EL (cell line): ENCODE measurements around the gene OR7C2.
A peak's percentile ranks its signal among the peaks of the same experiment; 100 is the strongest.
"Not testable (repeated sequence)": the region's sequence is repeated elsewhere in the genome, so short reads cannot be mapped to it uniquely, and the experiment has no call there.

ENCODE experiments used
- DNase-seq: peaks from one replicate; pipeline ENCODE4 v3.0.0-alpha.2; 2016

The OR7C2 gene

GRCh38 chr19:14941189-14941588, at the start of gene OR7C2:
TSS of gene OR7C2 (plus strand) at chr19:14941489. CDS start at chr19:14941489, 0 bp downstream.
- no peak for DNase-seq

DNA sequence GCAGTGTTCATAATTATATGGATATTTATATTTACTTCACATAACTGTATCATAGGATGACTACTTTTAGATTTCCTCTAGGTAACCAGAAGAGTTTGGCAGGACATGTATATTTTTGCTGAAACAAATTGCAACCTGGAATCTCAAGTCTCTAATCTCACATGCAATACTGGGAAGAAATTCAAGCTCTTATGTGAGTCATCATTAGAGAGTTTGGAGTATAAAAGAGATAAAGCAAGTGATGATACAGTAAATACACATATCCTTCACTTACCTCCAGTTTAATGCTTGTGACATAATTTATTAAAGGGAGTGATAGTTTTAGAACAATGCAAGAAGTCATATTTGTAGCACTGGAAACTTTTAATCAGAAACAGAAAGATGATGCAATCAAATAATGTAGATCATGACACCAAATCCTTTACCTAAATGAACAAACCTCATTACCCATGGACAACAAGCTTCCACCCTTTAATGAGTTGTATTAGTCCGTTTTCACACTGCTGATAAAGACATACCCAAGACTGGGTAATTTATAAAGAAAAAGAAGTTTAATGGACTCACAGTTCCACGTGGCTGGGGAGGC, 39.5 kb upstream of the OR7C2 start:
- no peak for DNase-seq

GRCh38 chr19:14906711-14907110, 34.6 kb upstream of the OR7C2 start:
- no peak for DNase-seq

GRCh38 chr19:14915116-14915515, 26.2 kb upstream of the OR7C2 start:
- DNase-seq = no peak

DNA sequence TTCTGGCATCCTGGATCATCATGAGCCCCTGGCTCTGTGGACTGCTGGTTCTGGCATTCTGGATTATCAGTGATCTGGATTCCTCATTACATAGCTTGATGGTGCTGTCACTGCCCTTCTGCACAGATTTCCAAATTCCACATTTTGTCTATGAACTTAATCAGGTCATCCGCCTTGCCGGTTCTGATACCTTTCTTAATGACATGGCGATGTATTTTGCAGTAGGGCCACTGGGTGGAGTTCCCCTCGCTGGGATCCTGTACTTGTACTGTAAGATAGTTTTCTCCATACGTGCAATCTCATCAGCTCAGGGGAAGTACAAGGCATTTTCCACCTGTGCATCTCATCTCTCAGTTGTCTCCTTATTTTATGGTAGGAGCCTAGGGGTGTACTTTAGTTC, 24.4 kb upstream of the OR7C2 start:
- DNase-seq = no peak

DNA sequence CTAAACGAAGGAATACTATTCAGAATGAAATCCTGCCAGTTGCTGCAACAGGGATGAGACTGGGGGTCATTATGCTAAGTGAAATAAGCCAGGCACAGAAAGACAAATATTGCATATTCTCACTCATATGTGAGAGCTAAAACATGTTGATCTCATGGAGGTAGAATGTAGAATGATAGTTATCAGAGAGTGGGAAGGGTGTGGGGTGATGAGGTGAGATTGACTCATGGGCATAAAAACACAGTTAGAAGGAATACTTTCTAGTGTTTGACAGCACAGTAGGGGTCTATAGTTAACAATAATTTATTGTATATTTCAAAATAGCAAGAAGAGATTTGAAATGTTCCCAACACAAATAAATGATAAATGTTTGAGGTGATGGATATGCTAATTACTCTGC, 7.8 kb upstream of the OR7C2 start:
- no peak for DNase-seq

- DNase-seq = no peak
Measured at GRCh38 chr19:14940266-14940665, 1.0 kb upstream of the OR7C2 start.

DNA sequence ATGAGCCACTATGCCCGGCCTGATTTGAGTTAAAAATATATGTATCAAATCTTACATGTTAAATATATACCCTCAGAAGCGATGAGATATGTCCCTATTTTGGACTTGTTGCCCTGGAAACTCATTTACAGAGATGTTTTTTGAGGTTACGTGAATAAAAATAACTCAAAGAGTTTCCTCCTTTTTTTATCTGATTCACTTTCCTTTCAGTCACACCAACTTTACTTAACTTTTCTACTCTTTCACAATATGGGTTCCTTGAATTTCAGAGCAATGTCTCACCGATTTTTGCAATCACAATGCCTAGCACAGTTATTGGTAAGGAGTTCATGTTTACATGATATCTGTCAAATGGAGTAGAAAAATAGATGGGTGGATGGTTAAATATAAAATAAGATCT, 2.3 kb downstream of the OR7C2 start:
- DNase-seq = peak; percentile 3

DNA sequence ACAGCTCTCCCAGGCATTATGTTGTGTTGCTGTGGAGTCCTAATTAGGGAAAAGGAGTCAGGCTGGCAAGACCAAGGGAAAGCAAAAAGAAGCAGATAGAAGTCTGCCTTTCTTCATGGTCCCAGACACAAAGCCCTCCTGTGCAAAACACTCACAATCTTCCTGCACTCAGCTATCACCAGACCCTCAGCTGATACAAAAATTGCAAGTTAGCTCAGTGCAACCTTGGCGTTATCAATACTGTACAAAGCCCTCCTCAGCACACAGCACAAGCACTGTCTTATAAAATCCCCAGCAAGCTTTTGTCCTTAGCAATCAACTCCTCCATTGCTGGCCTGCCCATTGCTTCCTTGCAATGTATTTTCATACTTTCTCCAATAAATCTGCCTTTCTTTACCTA, 3.2 kb downstream of the OR7C2 start:
- no peak for DNase-seq

- DNase-seq = not testable (repeated sequence)
Measured at GRCh38 chr19:14949413-14949812, 8.1 kb downstream of the OR7C2 start.

- DNase-seq = no peak
Measured at GRCh38 chr19:14949876-14950275, 8.6 kb downstream of the OR7C2 start.

- no peak for DNase-seq
Measured at GRCh38 chr19:14950421-14950820, 9.1 kb downstream of the OR7C2 start.

GRCh38 chr19:14952767-14953166, 11.5 kb downstream of the OR7C2 start:
- DNase-seq = no peak

GRCh38 chr19:14954071-14954655, 12.9 kb downstream of the OR7C2 start:
- no peak for DNase-seq

DNA sequence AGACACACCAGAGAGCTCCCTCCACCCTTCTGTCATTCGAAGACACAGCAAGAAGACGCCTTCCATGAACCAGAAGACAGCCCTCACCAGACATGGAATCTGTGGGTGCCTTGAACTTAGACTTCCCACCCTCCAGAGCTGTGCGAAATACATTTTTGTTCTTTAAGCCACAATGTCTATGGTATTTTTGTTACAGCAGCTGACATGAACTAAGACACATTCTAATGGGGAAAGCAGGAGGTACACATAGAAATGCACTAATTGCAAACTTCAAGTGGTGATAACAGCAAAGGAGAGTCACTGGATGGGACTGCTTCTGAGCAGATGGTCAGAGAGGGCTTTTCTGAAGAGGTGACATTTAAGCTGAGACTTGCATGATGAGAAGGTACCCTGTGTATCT, 16.2 kb downstream of the OR7C2 start:
- DNase-seq = no peak

DNA sequence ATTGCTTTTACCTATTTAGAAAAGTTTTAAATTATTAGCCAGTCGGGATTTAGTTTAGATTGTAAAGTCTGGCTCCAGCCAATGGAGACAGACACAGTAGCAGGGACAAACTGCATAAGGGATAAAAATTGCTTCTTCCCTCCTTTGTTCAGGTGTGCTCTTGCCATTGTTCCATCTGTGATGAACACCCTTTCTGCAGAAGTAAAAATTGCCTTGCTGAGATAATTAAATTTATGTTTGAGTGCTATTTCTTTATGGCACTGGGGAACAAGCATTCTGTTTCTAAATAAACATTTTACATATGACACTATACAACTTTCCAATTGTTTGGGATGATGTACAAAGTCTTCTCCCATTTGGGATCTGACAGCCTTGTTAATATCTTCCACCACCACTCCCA, 18.0 kb downstream of the OR7C2 start:
- DNase-seq = no peak

DNA sequence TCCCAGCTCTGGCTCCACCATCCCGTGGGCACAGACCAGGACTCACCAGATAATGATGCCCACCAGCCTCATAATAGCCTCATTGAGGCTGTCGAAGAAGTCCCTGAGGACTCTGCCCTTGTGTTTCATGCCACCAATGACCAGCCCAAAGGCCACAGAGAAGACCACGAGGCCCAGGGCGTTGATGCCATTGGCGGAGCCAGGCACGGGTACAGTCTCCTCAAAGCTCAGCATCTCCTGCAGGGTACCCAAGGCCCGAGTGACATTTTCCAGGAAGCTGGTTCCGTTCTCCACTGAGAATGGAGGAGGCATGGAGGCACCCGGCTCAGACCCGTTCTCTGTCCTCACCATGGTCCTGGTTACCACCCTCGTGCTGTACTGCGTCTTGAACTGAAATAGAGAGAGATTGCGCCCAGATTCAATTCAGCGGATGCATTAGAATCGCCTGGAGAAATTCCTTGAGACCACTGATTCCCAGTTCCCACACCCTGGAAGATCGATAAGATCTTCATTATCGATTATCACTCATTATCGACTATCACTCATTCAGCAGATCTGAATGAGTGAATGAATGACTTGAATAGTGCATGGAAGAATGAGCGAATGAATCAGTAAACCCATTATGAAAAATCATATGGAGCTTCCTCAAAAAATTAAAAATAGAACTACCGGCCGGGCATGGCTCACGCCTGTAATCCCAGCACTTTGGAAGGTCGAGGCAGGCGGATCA, 20.8 kb downstream of the OR7C2 start:
- no peak for DNase-seq

- DNase-seq = no peak
Measured at GRCh38 chr19:14968247-14968646, 27.0 kb downstream of the OR7C2 start.

DNA sequence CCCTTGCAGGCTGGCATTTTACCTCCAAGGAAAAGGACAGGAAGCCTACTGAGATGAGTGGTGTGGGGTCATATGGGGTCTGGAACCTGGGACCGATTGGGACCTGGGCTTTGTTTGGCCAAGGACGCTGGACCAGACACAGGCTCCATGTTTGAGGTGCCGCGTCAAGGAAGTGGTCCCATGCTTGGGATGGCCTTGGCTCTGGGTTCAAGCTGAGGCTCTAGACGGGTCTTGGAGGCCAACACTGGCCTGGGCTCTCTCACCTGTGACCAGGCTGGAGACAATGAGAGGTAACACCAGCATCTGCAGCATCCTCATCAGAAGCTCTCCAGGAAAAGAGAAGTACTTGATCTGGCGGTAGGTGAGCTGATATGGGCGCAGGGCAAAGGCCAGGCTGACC, 30.2 kb downstream of the OR7C2 start:
- DNase-seq = no peak

- no peak for DNase-seq
Measured at GRCh38 chr19:14972676-14973075, 31.4 kb downstream of the OR7C2 start.

GRCh38 chr19:14974488-14974887, 33.2 kb downstream of the OR7C2 start:
- DNase-seq = no peak

DNA sequence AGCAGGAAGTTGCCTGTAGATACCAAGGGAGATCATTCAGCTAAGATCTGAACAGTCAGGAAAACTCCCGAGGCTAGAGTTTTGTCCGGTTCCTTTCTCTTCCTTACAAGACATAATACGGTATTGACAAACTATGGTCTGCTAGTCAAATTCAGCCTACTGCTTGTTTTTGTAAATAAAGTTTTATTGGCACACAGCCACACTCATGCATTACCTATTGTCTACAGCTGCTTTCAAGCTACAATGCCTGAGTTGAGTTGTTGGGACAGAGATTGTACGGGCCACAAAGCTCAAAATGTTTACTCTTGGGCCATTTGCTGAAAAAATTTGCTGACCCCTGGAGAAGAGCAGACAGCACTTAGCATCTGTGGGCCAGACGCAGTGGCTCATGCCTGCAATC, 35.8 kb downstream of the OR7C2 start:
- DNase-seq = no peak

DNA sequence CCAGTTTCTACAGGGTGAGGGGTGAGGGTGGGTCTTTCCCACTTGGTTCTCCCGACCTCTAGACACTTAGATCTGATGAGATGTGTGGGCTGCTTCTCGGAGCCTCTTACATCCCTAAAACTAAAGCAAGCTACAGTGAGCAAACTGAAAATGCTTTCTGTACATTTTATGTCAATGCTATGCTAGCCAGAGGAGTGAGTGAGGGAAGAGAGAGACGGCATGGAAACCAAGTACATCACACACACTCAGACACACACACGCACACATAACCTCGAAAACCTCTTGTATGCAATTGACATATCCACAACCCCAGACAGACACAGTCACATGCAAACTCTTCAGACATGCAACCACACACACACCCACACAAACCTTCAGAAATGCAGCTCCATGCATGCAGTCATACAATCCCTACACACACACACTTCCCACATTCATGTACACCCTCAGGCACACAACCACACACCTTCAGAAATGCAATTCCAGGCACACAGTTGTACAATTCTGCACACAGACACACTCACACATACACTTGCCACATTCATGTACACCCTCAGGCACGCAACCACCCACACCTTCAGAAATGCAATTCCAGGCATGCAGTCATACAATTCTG, 37.0 kb downstream of the OR7C2 start:
- DNase-seq = no peak
